Prostate gland (tissue), 2 donors: ENCODE measurements around the gene SLC2A2.

ENCODE experiments used
- POLR2AphosphoS5 ChIP-seq: sonication (generic); formaldehyde crosslinking; IDR thresholded peaks from one replicate; pipeline ENCODE4 v1.6.1; 2017; ENCODE audit warnings: antibody characterized with exemption
- TF ChIP-seq, protein P1 (sequence below), 4 experiments: fragments of 200-600 bp in 2 of 4; fragments of 450-650 bp in 2 of 4; sonication (generic) in 2 of 4; IDR thresholded peaks; 1 replicate in 3 of 4; 2 replicates in 1 of 4; pipeline ENCODE4 v1.5.1; 2016 to 2019; ENCODE audit warnings: antibody characterized with exemption in 4 of 4, mild to moderate bottlenecking in 2 of 4, moderate library complexity in 2 of 4

DNA sequence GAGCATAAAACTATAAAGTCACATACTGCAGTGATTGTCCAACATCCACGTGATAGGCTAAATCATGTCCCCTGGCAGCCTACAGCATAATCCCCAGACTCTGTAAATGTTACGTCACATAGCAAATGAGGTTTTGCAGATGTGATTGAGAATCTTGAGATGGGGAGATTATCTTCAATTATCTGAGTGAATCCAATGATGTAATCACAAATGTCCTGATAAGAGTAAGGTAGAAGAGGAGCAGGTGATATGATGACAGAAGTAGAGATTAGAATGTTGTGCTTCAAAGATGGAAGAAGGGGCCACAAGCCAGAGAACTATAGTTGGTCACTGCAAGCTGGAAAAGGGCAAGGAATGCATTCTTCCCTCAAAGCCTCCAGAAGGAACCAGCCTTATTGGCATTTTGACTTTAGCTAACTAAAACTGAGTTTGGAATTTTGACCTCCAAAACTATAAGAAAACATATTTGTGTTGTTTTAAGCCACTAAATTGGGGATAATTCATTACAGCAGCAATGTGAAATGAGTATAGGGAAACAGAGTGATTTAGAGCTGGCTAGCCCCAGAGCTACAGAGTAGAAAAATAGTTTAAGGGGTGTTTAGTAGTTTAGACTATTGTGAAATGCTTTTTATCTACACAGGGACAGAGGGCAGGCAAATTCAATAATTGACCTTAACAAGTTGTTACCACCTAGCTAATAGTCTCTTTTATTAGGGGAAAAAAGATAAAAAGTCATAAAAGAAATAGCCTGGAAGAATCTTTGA is 15.2 kb downstream of the SLC2A2 start:
- TF ChIP-seq POLR2AphosphoS5 = no peak
- TF ChIP-seq, protein P1, sequence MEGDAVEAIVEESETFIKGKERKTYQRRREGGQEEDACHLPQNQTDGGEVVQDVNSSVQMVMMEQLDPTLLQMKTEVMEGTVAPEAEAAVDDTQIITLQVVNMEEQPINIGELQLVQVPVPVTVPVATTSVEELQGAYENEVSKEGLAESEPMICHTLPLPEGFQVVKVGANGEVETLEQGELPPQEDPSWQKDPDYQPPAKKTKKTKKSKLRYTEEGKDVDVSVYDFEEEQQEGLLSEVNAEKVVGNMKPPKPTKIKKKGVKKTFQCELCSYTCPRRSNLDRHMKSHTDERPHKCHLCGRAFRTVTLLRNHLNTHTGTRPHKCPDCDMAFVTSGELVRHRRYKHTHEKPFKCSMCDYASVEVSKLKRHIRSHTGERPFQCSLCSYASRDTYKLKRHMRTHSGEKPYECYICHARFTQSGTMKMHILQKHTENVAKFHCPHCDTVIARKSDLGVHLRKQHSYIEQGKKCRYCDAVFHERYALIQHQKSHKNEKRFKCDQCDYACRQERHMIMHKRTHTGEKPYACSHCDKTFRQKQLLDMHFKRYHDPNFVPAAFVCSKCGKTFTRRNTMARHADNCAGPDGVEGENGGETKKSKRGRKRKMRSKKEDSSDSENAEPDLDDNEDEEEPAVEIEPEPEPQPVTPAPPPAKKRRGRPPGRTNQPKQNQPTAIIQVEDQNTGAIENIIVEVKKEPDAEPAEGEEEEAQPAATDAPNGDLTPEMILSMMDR (IDR thresholded peaks at IDR 0.05) = no peak
